Mesenteric fat pad (tissue), 1 donor: Measurements from ENCODE around the gene FIZ1. TPM values are rescaled to one million over a fixed set of nuclear protein-coding genes. Genes with fewer than 3 reads are reported as not detected.

Experiments
- DNase-seq: peaks from one replicate; pipeline ENCODE4 v3.0.0-alpha.2; 2020; ENCODE audit warnings: low spot score
- total RNA-seq: library from RNA; stranded (reverse); fragmentation: NEBNext Ultra II Directional; extraction: Animal tissue kit (Norgen Biotek cat#: 25700); gene quantifications from one replicate; pipeline ENCODE4 v1.2.1, GENCODE V29; 2021
- donor health status: DM: yes; HTN: yes; CAD: no.

The FIZ1 gene
- total RNA-seq, 1 donor from 2014 or later, result 12.8 TPM

DNA sequence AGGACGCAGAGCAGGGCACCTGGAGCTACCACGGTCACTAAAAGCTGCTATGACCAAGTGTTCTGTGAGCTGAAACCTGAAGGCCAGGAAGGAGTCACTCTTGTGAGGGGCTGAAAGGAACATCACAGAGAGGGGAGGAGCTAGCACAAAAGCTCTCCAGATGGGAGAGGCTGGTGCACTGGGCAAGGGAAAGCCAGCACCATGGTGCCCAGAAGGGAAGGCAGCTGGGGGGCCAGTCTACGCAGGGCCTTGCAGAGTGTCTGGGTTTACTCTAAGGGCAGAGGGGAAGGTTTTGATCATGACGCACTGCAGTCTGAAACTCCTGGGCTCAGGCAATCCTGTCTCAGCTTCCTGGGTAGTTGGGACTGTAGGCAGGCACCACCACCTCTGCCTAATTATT, 37.4 kb upstream of the FIZ1 start:
- DNase-seq, result no peak

DNA sequence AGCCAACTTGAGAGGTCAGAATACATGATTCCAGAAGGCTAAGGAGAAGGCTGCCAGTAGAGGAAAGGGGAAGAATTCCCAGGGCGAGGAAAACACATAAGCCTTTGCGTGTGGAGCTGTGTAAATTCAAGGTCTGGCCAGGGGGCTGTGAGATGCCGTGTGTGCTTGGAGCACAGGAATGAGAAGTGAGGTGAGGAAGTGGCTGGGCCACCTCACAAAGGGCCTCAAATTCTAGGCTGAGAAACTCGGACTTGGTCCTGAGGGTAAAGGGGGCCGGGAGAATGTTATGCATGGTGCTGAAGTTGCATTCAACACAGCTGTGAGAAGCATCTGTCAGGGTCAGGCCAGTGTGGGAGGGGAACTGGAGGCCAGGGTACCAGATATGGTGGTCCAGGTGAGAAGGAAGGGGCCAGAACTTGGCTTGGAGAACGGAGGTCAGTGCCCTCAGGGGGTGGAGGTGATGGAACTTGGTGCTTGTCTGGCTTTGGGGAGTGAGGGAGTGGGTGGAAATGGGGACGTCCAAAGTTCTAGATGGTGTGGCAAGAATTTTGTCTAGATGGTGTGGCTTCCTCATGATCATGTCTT, 36.6 kb upstream of the FIZ1 start:
- no peak for DNase-seq

DNA sequence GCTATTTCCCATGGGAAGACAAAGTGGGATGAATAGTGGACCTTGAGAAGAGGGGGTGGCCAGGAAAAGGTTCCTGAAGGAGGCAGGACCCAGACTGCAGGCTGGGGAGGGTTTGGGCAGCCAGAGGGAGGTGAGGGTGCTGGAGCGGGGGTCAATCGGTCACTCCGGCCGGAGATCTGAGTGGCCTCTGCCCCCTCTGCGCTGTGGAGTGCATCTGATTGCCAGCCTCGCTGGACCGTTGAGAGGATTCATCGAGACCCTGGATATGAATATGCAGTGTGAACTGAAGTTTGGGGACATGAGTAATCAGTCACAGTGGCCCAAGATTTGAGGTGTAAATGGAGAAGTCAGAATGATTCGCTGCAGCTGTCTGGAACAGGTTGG, 36.0 kb upstream of the FIZ1 start:
- DNase-seq, result no peak

DNA sequence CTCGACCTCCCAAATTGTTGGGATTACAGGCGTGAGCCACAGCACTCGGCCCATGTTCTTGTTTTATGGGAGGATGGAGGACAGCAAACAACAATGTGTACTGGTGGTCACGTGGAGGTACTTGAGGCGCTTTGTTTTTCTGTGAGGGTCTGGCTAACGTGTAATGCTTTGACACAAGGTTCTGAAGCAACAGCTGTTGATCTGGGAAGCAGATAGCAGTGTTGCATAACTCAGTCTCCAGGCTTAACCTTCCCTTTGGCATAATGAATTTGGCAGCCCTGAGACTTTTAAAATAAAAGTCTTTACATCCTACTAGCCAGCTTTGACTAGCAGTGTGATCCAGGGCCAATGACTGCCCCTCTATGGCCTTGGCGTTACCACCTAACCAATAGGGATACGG, 34.5 kb upstream of the FIZ1 start:
- DNase-seq, result no peak

GRCh38 chr19:55632463-55632834, 33.1 kb upstream of the FIZ1 start:
- DNase-seq, result no peak

DNA sequence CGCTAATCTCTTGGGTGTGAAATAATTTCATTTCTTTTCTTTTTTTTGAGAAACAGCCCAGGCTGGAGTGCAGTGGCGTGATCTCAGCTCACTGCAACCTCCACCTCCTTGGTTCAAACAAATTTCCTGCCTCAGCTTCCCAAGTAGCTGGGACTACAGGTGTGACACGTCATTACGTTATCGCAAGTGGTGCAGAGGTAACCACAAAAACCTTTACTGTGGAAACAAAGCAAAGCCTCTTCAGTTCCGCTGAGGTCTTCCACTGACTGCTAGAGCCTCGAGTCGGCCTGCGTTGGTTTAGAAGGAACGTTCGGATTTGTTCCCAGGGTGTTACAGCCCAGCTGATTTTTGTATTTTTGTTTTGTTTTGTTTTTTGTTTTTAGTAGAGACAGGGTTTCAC, 27.0 kb upstream of the FIZ1 start:
- DNase-seq, result no peak

DNA sequence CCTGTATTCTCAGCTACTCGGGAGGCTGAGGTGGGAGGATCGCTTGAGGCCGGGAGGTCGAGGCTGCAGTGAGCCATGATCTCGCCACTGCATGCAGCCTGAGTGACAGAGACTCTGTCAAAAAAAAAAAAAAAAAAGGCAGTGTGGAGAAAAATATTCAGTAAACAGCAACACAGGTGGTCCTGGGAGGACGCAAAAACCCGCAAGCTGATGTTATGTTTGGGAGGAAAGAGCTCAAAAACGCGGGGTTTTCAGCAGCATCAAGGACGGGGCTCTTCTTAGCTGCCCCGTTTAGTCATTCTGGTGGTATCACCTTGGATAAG, 25.6 kb upstream of the FIZ1 start:
- no peak for DNase-seq

- peak; percentile 99 for DNase-seq
These were observed 25.0 kb upstream of the FIZ1 start, which contains the start of gene ZNF784 for GRCh38 chr19:55624109-55625003. Gene ZNF784 (minus strand): TSS chr19:55624566. CDS start chr19:55624561, 5 bp downstream.

GRCh38 chr19:55623561-55623960, 24.2 kb upstream of the FIZ1 start:
- no peak for DNase-seq

GRCh38 chr19:55623130-55623529, 23.8 kb upstream of the FIZ1 start:
- no peak for DNase-seq

DNA sequence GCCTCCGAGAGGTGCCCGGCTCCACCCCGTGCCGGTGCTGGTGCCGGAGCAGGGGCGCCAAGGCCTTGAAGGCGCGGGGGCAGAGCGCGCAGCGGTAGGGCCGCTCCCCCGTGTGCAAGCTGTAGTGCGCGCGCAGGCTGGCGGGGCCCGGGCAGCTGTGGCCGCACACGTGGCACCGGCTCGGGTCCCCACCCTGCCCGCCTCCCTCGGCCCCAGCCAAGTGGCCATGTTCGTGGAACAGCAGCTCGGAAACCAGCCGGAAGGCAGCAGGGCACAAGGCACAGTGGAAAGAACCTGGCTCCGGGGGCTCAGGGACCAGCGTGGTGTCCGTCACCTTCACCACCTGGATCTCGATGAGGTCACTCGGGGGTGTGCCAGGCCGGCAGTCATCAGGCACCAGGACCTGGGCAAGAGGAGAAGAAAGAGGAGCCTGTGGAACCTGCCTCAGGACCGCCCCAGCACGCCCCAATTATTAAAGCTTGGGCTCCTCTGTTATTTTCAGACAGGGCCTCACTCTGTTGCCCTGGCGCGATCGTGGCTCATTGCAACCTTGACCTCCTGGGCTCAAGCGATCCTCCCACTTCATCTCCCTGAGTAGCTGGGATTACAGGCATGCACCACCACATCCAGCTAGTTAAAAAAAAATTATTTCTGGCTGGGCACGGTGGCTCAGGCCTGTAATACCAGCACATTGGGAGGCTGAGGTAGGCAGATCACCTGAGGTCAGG, 23.1 kb upstream of the FIZ1 start:
- no peak for DNase-seq

- no peak for DNase-seq
These were observed 22.4 kb upstream of the FIZ1 start for GRCh38 chr19:55621673-55622231.

GRCh38 chr19:55621205-55621672, 21.9 kb upstream of the FIZ1 start:
- DNase-seq, result no peak

GRCh38 chr19:55620410-55621204, 21.3 kb upstream of the FIZ1 start:
- DNase-seq, result no peak

GRCh38 chr19:55619286-55619685, 20.0 kb upstream of the FIZ1 start:
- no peak for DNase-seq

GRCh38 chr19:55618426-55618825, 19.1 kb upstream of the FIZ1 start:
- DNase-seq, result no peak

GRCh38 chr19:55617426-55617825, 18.1 kb upstream of the FIZ1 start:
- no peak for DNase-seq

DNA sequence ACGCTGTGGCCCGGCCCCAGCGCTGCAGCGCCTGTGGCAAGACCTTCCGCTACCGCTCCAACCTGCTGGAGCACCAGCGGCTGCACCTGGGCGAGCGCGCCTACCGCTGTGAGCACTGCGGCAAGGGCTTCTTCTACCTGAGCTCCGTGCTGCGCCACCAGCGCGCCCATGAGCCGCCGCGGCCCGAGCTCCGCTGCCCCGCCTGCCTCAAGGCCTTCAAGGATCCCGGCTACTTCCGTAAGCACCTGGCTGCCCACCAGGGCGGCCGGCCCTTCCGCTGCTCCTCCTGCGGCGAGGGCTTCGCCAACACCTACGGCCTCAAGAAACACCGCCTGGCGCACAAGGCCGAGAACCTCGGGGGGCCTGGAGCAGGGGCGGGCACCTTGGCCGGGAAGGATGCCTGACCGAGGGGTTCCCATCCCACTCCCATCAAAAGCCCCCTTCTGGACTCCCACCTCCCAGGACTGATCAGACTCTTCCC, 17.1 kb upstream of the FIZ1 start:
- DNase-seq, result no peak

DNA sequence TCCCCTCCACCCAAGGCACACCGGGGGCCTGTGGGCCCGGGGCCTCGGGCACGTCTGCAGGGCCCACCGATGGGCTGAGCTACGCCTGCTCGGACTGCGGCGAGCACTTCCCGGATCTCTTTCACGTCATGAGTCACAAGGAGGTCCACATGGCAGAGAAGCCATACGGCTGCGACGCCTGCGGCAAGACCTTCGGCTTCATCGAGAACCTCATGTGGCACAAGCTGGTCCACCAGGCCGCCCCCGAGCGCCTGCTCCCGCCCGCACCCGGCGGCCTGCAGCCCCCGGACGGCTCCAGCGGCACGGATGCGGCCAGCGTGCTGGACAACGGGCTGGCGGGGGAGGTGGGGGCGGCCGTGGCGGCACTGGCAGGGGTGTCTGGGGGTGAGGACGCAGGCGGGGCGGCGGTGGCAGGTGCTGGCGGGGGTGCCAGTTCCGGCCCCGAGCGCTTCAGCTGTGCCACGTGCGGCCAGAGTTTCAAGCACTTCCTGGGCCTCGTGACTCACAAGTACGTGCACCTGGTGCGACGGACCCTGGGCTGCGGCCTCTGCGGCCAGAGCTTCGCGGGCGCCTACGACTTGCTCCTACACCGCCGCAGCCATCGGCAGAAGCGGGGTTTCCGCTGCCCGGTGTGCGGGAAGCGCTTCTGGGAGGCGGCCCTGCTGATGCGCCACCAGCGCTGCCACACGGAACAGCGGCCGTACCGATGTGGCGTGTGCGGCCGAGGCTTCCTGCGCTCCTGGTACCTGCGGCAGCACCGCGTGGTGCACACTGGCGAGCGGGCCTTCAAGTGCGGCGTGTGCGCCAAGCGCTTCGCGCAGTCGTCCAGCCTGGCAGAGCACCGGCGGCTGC, 16.5 kb upstream of the FIZ1 start:
- DNase-seq, result no peak
